OCI-LY1 (cell line): ENCODE data around the gene EMD.
"Not testable (repeated sequence)": the region's sequence is repeated elsewhere in the genome, so short reads cannot be mapped to it uniquely, and the experiment has no call there.

Experiments
- H2AFZ ChIP-seq: fragments of 200-600 bp; sonication (generic), shearing (Covaris generic); 2 replicates; pipeline ENCODE4 v1.6.0; 2014; ENCODE audit warnings: antibody characterized with exemption, mild to moderate bottlenecking, low read length
- H3F3A ChIP-seq: fragments of 200-600 bp; sonication (generic), shearing (Covaris generic); 2 replicates; pipeline ENCODE4 v1.6.0; 2014; ENCODE audit warnings: mild to moderate bottlenecking, antibody characterized with exemption, low read length, moderate library complexity; ENCODE audit not compliant: insufficient read depth
- H3K27ac ChIP-seq: fragments of 200-600 bp; sonication (generic); 2 replicates; pipeline ENCODE4 v1.5.1; 2014; ENCODE audit warnings: low read length, mixed run types, mild to moderate bottlenecking, low read depth; ENCODE audit not compliant: poor library complexity, severe bottlenecking
- H3K27me3 ChIP-seq: fragments of 200-600 bp; sonication (generic); 2 replicates; pipeline ENCODE4 v1.6.0; 2014; ENCODE audit warnings: antibody characterized with exemption, mild to moderate bottlenecking, low read length, moderate library complexity; ENCODE audit not compliant: insufficient read depth
- H3K36me3 ChIP-seq: fragments of 200-600 bp; sonication (generic); 2 replicates; pipeline ENCODE4 v1.6.1; 2014; ENCODE audit warnings: mild to moderate bottlenecking, antibody characterized with exemption, low read length, moderate library complexity, mixed read lengths; ENCODE audit not compliant: insufficient read depth
- H3K4me1 ChIP-seq: fragments of 200-600 bp; sonication (generic); 2 replicates; pipeline ENCODE4 v1.5.1; 2014; ENCODE audit warnings: mild to moderate bottlenecking, low read length, moderate library complexity; ENCODE audit not compliant: insufficient read depth, severe bottlenecking
- H3K4me2 ChIP-seq: fragments of 200-600 bp; sonication (generic), shearing (Covaris generic); 2 replicates; pipeline ENCODE4 v1.6.1; 2014; ENCODE audit warnings: low read length
- H3K4me3 ChIP-seq: fragments of 200-600 bp; sonication (generic); 2 replicates; pipeline ENCODE4 v1.5.1; 2014; ENCODE audit warnings: low read length, low read depth, mild to moderate bottlenecking, mixed read lengths; ENCODE audit not compliant: poor library complexity, severe bottlenecking
- H3K79me2 ChIP-seq: fragments of 200-600 bp; shearing (Covaris generic); 2 replicates; pipeline ENCODE4 v1.6.1; 2016; ENCODE audit warnings: mixed run types, low read length, mixed read lengths; ENCODE audit not compliant: insufficient read depth
- H3K9ac ChIP-seq: fragments of 200-600 bp; sonication (generic), shearing (Covaris generic); 2 replicates; pipeline ENCODE4 v1.6.1; 2014; ENCODE audit warnings: mild to moderate bottlenecking, low read length, mixed read lengths
- H3K9me2 ChIP-seq: fragments of 200-600 bp; sonication (generic), shearing (Covaris generic); 2 replicates; pipeline ENCODE4 v1.6.1; 2014; ENCODE audit warnings: low read depth, mild to moderate bottlenecking, low read length, mixed read lengths
- H3K9me3 ChIP-seq: fragments of 200-600 bp; shearing (Covaris generic); 2 replicates; pipeline ENCODE4 v1.6.1; 2014; ENCODE audit warnings: low read length, mixed read lengths
- H4K20me1 ChIP-seq: fragments of 200-600 bp; sonication (generic), shearing (Covaris generic); 2 replicates; pipeline ENCODE4 v1.6.0; 2016; ENCODE audit warnings: mild to moderate bottlenecking, low read length; ENCODE audit not compliant: insufficient read depth
- EZH2 ChIP-seq: fragments of 200-600 bp; sonication (generic), shearing (Covaris generic); IDR thresholded peaks from 2 replicates; pipeline ENCODE4 v1.8.0; 2017; ENCODE audit warnings: borderline replicate concordance, mixed run types, mild to moderate bottlenecking, antibody characterized with exemption, low read length, moderate library complexity, mixed read lengths
- TF ChIP-seq, protein P1 (sequence below): fragments of 200-600 bp; sonication (generic), shearing (Covaris generic); IDR thresholded peaks from 2 replicates; pipeline ENCODE4 v1.5.1; 2017; ENCODE audit warnings: mild to moderate bottlenecking, antibody characterized with exemption, low read length, moderate library complexity, mixed read lengths

The EMD gene

GRCh38 chrX:154384284-154384892 is 5.3 kb downstream of the EMD start:
- H3F3A ChIP-seq: no peaks in the 10 kb centered on the region
- peaks cover 14% of the 10 kb centered on the region for H3K4me1 ChIP-seq
- H3K79me2 ChIP-seq: no peaks in the 10 kb centered on the region; the same call in 1 of the 2 replicates
- H3K27ac ChIP-seq: no peak overlapping the region
- H3K9me3 ChIP-seq: no peaks in the 10 kb centered on the region
- H3K9ac ChIP-seq: no peak overlapping the region; the same call in 1 of the 2 replicates
- H3K27me3 ChIP-seq: no peaks in the 10 kb centered on the region
- no peak overlapping the region for H2AFZ ChIP-seq
- H3K36me3 ChIP-seq: peaks cover 8% of the 10 kb centered on the region
- no peaks in the 10 kb centered on the region for H4K20me1 ChIP-seq
- no peak overlapping the region for H3K4me2 ChIP-seq
- TF ChIP-seq, protein P1, sequence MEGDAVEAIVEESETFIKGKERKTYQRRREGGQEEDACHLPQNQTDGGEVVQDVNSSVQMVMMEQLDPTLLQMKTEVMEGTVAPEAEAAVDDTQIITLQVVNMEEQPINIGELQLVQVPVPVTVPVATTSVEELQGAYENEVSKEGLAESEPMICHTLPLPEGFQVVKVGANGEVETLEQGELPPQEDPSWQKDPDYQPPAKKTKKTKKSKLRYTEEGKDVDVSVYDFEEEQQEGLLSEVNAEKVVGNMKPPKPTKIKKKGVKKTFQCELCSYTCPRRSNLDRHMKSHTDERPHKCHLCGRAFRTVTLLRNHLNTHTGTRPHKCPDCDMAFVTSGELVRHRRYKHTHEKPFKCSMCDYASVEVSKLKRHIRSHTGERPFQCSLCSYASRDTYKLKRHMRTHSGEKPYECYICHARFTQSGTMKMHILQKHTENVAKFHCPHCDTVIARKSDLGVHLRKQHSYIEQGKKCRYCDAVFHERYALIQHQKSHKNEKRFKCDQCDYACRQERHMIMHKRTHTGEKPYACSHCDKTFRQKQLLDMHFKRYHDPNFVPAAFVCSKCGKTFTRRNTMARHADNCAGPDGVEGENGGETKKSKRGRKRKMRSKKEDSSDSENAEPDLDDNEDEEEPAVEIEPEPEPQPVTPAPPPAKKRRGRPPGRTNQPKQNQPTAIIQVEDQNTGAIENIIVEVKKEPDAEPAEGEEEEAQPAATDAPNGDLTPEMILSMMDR: no peak
- TF ChIP-seq EZH2: no peak
- no peak overlapping the region for H3K4me3 ChIP-seq
- H3K9me2 ChIP-seq: no peaks in the 10 kb centered on the region

GRCh38 chrX:154388094-154388493 is 9.0 kb downstream of the EMD start:
- H3K79me2 ChIP-seq, H3K9ac ChIP-seq, H3K4me1 ChIP-seq, H3F3A ChIP-seq, H3K27ac ChIP-seq, H3K36me3 ChIP-seq, H4K20me1 ChIP-seq, H3K4me2 ChIP-seq, H3K9me3 ChIP-seq, H3K4me3 ChIP-seq, H3K9me2 ChIP-seq, H2AFZ ChIP-seq, H3K27me3 ChIP-seq: not testable (repeated sequence)

DNA sequence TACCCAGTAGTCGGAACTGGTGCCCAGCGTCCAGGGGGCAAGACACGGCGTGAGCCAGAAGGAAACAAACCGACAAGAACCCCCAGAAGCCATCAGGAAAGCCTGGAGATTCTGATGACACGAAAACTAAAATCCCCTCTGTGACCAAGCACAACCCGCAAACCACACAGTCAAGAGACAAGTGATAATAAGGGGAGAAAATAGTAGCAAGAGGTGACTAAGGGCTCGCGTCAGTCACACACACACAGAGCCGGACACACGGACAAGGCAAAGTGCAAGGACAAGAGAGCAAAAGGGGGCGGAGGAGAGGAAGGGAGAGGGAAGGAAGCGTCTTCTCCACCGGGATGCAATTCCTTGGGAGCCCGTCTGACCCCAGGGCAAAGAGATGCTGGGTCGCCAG is 9.6 kb downstream of the EMD start:
- H3K9ac ChIP-seq: not testable (repeated sequence)

DNA sequence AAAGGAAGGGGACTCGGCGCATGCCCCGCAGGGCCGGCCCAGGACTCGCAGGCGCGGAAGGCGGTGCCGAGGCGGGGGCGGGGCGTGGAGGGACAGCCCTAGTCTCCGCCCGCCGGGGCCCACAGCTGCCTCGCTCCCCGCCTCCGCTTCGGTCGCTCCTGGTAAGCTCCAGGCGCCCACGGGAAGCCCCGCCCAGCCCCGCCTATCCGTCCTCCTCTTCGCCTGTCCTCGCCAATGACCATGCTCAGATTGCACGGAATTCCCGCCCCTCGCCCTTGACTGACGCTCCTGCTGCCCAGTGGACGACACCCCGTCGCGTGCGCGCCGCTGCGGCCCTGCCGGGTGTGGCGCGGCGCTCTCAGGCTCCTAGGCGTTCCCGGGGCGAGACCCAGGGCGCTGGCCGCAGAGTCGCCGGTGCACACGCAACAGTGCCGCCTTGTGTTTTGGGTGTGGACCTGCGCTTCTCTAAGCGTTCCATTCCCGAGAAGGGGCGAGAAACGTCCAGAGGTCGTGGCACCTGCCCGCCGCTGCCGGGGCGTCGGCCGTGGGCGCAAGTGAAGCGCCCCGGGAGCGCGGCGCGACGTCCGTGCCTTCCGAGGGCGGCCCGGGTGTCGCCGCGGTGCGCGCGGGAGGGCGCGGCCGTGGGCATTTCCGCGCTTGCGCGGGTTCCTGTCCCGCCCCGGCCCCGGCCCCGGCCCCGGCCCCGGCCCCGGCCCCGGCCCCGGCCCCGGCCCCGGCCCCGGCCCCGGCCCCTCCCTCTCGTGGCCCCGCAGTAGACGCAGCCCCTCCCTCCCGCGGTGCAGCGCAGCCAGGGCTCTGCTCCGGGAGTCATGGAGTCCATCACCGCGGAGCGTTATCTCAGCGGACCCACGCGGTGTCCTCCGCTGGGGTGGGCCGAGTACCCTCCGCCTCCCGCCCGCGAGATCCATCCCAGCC is 11.0 kb downstream of the EMD start:
- H4K20me1 ChIP-seq, H3K27ac ChIP-seq, H3K79me2 ChIP-seq, H3K4me3 ChIP-seq, H3K4me2 ChIP-seq, H3K9me3 ChIP-seq, H2AFZ ChIP-seq, H3K27me3 ChIP-seq, H3K4me1 ChIP-seq, H3F3A ChIP-seq, H3K36me3 ChIP-seq, H3K9ac ChIP-seq, H3K9me2 ChIP-seq: not testable (repeated sequence)

More for the DNA sequence above, 9.6 kb downstream of the EMD start:
- H3K4me1 ChIP-seq, H3K36me3 ChIP-seq, H2AFZ ChIP-seq, H3K4me3 ChIP-seq, H3K9me3 ChIP-seq, H4K20me1 ChIP-seq, H3K9me2 ChIP-seq, H3K27me3 ChIP-seq, H3K79me2 ChIP-seq, H3K27ac ChIP-seq, H3F3A ChIP-seq, H3K4me2 ChIP-seq: not testable (repeated sequence)

GRCh38 chrX:154396363-154396762 is 17.3 kb downstream of the EMD start:
- H4K20me1 ChIP-seq, H3K27me3 ChIP-seq, H3K9ac ChIP-seq, H3F3A ChIP-seq, H3K4me3 ChIP-seq, H3K4me2 ChIP-seq, H3K79me2 ChIP-seq, H2AFZ ChIP-seq, H3K9me2 ChIP-seq, H3K27ac ChIP-seq, H3K9me3 ChIP-seq: not testable (repeated sequence)
- Histone ChIP-seq H3K4me1 (peaks cover 22% of the 10 kb centered on the region), H3K36me3 (peaks cover 31% of the 10 kb centered on the region)
